HG03571 (cell line): ENCODE measurements around the gene LIX1L.
A peak's percentile ranks its signal among the peaks of the same experiment; 100 is the strongest.

Experiments
- ATAC-seq: cut with Tn5 transposase; IDR thresholded peaks from one replicate; pipeline ENCODE4 v1.9.1; 2021; ENCODE audit not compliant: unreplicated experiment

The LIX1L gene

DNA sequence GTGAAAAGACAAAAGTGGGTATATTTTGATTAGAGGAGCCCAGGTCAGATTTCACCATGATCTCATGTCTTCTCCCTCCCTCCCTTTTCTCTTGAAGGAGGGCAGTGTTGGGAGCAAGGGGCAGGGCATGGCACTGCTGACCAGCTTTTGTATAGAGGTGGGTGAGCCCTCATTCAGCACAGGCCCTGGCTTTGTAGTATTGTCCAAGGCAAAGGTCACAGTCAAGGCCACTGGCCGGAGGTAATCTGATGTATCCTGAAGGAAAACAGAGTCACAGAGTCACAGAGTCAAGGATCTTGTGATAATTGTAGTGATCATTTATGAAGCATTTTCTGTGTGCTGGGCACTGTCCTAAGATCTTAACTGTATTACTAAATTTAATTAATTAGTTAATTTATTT is 59.8 kb downstream of the LIX1L start:
- no peak for ATAC-seq

DNA sequence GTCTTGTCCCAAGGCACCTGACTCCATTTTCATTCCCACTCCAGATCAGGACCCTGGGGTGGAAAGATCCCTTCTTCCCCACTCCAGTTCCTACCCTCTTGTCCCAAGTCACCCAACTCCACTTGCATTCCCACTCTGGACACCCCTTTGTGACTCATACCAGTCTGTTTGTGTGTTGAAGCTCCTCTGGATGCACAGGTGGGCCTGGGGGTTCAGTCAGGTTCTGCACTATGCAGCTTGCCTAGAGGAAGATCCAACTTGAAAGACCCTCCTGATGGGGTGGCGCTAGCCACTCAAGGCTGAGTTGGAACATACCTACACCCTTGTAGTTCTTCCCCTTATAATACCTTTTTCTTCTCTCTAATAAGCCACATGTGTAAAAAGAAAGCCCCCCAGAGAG is 62.3 kb downstream of the LIX1L start:
- ATAC-seq, result no peak

DNA sequence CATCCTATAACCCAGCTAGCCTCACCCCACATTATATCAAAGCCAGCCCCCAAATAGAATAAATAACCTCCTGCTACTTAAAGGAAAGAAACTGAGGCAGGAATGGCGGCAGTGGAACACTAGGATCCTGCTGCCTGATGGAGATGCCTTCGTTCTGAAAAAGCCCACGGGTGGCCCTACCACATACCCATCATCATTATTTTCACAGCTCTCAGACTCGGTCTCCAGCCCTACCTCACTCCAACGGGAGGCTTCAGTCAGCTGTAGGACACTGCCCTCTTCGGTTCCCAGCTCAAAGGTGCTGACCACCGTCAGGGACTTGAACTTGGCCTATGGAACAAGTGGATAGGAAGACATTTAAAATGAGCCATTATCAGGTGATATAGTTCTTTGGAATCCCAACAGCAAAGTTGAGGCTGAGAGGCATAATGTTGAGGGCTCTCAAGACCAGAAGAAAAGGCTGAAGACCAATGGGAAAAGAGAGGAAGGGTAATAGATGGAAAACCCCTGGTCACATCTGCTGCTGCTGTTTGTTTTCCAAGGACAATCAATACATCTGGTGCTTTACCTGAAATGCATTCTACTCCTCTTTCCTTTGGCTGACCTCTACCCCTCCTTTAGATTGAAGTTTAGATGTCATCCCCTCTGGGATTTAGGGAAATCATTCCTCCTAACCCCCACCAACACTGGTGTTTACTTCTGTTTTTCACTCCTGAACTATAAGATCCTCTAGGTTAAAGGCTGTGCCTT is 64.3 kb downstream of the LIX1L start:
- ATAC-seq, result no peak

DNA sequence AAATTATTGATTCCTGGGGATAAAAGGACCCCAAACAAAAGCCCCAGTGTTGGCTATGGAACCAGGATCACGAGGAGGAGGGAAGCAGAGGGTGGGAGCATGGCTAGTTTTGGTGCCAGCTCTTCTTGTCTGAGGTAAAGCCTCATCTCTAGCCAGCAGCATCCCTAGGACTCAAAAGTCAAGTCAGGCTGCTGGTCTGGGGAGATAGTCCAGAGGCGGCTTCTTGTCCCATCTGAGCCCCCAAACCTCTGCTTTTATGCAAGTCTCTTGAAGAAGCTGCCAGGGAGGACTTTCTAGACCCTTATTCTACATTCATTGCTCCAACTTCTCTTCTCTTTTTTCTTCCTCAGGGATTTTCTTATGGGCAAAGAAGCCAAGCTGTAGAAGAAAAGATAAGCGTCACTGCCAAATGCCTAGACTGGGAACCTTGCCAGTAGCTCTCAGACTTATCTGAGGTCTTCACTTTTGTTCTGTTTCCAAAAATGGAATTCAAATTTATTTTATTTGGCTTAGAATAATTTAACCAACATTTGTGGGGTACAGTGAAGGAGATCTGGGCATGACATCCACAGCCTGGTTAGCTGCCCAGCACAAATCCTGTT is 65.2 kb downstream of the LIX1L start:
- ATAC-seq, result no peak

DNA sequence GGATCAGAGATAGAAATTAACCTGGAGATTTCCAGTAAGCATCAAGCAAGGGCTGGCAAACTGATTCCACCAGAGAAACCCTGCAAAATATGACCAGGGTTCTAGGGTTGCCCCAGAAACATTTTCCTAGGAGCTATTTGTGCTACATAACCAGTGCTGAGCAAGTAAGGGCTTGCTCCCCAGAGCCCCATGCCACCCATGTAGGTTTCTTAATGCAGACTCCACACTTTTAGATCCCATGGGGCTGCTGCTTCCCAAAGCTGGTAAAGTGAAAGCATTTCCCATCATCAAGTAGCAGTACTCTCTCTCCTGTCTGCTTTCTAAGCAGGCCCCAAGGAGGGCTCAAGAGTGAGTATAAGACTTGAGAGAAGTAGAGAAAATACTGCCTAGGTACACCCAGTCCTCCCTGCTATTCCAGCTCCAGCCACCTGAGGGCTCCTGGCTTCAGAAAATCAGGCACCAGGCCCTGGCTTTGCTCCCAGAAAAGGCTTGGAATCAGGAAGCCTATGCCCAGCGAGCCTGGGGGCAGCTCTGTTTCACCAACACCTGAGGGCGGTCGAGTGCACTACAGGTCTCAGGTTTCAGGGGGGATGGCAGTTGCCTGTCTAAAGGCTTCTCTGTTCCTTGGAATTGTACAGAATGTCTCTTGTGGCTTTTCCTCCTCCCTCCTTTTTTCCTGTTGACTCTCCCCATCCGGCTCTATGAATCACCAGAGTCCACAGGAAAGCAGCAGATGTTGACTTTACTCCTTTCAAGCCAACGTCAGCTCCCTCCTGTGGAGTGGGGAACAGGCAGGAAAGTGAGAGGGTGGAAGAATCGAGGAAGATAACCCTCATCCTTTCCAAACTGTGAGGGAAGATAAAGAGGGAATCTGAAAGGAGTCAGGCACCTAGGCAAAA is 66.0 kb downstream of the LIX1L start:
- no peak for ATAC-seq

DNA sequence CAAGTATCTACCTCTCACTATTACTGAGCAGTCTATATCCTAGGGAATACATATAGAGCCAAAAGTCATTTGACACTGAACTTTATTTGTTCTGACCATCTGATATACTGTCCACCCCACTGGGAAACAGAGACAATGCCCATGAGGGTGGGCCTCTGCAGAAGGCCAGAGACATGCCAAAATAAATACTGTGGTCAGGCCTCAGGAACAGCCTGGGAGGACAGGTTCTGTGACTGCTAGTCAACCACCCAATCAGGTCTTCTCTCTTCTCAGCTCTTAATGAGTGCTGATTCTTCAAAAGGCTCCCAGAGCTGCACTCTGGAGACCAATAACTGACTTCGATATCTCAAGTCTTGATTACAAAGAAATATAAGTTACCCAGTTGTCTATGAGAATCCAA is 66.7 kb downstream of the LIX1L start:
- no peak for ATAC-seq

DNA sequence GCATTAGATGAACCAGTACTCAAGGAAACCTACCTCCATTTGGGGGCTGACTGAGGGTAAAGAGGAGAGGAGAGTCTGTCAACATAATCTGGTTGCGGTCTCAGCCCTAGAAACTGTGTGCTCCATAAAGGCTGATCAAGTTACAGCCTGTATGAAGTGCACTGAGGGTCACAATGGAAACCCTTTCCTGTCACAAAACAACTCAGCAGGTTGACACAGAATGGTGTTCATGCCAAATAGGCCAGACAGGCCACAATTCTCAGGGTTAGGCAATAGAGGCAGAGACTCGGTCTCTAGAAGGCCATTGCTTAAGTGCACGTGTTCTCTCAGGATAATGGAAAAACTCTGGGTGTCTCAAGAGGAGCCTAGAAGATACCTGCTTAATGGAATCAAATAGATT is 68.1 kb downstream of the LIX1L start:
- ATAC-seq, result no peak

DNA sequence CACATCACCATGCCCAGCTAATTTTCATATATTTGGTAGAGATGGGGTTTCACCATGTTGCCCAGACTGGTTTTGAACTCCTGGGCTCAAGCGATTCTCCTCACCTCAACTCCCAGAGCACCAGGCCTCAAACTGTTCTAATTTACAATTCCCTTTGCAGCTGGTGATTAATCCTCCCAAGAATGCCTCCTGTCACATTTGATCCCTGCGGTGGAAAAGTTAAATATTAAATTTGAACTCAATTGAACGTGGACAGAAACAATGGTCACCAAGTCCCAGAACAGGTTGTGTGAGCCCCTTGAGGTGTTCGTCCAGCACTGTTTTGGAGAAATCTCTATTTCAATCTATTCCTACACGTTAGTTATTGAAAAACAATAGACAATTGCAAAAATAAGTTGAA is 70.2 kb downstream of the LIX1L start:
- ATAC-seq, result no peak

DNA sequence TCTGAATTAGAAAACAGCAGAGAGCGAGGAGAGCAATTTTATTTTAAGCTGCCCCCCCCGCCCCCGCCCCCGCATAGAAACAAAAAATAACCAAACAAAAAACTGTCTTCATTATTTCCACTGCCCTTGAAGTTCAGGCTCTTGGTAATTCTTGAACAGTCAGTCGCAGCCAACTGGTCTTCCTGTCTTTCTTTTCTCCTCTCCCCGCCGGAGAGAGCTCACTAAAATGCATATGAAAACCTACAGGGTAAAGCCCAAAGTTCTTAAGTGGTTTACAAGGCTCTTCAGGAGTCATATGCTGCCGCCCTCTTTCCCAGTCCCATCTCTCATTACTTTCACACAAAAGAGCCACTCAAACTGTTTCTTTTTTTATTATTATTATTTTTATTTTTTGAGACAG is 71.0 kb downstream of the LIX1L start:
- ATAC-seq, result no peak

DNA sequence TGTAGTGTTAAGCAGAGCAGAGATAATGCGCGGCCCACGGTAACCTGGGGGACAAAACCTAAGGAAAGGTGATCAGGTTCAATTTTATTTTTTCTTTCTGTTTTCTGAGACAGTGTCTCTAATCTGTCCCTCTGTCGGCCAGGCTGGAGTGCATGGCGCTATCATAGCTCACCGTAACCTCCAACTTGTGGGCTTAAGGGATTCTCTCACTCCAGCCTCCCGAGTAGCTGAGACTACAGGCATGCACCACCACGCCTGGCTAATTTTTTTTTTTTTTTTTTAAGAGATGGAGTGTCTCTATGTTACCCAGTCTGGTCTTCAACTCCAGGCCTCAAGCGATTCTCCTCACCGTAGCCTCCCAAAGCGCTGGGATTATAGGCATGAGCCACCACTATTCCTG is 71.4 kb downstream of the LIX1L start:
- no peak for ATAC-seq

DNA sequence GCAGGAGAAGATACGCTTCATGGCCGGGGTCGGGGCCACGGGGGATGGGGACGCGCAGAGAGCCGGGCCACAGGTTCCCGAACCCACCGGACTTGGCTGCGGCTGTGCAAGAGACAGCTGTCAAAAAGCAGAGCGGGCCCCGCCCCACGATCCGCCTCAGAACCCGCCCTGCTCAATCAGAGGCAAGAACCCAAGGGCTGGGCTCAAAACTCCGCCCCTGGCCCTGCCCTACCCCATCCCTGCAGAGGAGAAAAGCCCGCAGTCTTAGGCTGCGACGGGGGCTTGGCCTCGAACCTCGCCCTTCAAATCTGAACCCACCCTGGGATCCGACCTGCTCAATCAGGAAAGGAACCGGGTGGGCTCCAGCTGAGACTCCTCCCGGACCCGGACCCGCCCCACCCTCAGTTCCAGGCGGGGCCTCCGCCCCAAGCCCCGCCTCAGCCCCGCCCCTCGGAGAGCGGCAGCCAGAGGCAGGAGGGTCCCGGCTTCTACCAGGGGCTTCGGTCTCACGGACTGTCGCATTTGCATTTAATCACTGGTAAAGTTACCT is 72.0 kb downstream of the LIX1L start, which contains the start of gene ANKRD35:
ANKRD35 (minus strand) TSS at position 129 of the 550 bp plus-strand sequence; CDS start at position 21, 108 bp downstream.
- peak; percentile 96 for ATAC-seq

DNA sequence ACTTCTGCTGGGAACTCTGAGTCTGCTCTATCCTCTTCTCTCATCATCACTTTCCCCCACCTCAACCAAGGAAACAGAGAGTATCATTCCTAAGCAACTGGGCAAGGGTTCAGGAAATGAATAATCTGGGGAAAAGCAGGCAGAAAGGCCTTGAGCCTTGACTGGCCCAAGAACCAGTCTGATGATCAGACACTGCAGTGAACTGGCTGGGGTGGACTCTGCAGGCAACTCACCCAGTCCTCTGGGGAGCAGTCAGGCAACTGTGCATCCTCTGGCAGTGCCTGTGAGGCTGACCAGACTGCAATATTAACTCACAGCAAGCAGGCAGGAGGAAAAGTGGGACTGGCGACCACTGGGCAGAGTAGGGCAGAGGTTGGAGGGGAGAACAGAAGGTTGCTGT is 73.1 kb downstream of the LIX1L start:
- no peak for ATAC-seq
